ENCODE data around the gene CAMK2G.

CAMK2G gene

DNA sequence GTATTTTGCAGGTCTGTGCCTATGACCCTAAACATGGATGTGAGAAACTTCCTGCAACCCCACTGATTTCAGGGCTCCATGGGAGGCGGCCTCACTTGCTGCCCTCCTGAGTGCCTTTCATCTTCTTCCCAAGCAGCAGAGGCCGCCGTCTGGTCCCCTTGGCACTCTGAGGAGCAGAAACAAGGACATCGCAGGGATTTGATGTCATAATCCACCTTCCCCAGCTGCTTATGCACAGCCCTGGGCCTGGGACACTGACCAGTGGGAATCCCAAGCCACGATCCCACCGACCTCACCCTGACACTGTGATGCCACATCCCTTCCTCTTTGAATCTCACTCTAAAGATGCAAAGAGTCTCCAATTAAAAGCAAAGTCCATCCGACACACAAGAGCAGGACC is 7.7 kb downstream of the CAMK2G start:
- DNase-seq (ENCODE audit: low spot score) = no peak
- TF ChIP-seq, protein P1, sequence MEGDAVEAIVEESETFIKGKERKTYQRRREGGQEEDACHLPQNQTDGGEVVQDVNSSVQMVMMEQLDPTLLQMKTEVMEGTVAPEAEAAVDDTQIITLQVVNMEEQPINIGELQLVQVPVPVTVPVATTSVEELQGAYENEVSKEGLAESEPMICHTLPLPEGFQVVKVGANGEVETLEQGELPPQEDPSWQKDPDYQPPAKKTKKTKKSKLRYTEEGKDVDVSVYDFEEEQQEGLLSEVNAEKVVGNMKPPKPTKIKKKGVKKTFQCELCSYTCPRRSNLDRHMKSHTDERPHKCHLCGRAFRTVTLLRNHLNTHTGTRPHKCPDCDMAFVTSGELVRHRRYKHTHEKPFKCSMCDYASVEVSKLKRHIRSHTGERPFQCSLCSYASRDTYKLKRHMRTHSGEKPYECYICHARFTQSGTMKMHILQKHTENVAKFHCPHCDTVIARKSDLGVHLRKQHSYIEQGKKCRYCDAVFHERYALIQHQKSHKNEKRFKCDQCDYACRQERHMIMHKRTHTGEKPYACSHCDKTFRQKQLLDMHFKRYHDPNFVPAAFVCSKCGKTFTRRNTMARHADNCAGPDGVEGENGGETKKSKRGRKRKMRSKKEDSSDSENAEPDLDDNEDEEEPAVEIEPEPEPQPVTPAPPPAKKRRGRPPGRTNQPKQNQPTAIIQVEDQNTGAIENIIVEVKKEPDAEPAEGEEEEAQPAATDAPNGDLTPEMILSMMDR (IDR thresholded peaks at IDR 0.05) = no peak
- peak overlapping the region; percentile 60 to 82 for H3K27ac ChIP-seq
- H3K4me3 ChIP-seq = peak overlapping the region; percentile 54

DNA sequence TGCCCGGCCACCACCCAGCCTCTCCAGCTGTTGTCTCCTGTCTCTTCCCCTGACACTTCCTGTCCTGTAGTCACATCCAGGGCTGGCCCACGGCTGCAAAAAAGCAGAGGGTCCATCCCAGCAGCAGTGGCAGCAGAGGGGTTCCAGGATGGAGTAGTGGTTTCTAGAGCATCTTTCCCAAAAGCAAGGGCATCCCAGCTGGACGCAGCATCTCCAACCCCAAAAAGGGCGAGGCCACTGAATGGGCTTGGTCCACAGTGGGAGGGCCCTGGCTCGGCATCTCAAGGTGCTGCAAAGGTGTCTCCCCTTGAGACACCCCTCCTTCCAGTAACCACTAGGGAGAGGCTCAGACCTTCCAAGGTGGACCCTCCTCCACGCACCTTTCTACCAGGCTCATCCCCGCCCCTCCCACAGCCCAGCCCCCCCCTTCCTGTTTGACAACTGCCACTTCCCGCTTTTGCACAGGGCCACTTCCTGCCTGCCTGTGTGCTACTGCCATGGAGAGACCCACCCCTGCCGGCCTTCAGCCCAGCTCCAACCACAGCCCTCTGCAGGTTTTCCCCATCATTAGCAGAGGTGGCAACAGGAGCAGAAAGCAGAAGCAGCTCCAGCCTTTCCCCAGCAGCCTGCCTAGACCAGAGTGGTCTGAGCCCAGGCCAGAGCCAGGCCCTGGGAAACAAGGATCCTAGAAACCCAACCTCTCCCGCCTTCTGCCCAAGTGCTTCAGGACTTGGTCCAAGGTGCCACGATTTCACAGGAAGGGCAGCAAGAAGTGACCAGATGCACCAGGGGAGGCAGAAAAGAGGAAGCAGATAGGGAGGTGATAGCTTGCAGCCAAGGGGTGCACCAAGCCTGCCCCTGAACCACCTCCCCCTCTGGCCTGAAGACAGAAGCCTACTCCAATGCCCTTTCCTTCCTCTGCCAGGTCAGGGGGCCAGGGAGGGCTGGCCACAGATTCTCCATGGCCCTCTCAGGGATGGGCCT is 8.6 kb downstream of the CAMK2G start:
- TF ChIP-seq, protein P1 (IDR thresholded peaks at IDR 0.05) = no peak
- no peak for DNase-seq (ENCODE audit: low spot score)
- Histone ChIP-seq H3K4me3 (peak overlapping the region; percentile 40), H3K27ac (peak overlapping the region; percentile 60 to 82)

DNA sequence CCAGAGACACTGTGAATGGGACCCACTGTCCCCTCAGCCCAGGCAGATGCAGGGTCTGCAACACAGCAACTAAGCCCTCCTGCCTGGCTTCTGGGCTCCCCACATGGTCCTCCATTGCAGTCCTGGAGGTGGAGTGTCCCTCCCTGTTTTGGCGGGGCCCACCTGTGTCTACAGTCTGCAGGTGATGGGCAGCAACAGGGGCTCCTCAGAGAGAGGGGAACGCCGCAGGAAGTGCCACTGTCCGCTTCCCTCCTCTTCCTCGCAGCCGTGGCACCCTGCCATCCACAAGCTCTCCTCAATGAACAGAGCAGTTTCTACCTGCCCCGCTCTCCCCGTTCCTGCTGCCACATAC is 9.3 kb downstream of the CAMK2G start:
- TF ChIP-seq, protein P1 (IDR thresholded peaks at IDR 0.05) = no peak
- DNase-seq (ENCODE audit: low spot score) = no peak
- Histone ChIP-seq H3K27ac (peak overlapping the region in 1 of 2 donors; percentile 82), H3K4me3 (peak overlapping the region; percentile 40)

DNA sequence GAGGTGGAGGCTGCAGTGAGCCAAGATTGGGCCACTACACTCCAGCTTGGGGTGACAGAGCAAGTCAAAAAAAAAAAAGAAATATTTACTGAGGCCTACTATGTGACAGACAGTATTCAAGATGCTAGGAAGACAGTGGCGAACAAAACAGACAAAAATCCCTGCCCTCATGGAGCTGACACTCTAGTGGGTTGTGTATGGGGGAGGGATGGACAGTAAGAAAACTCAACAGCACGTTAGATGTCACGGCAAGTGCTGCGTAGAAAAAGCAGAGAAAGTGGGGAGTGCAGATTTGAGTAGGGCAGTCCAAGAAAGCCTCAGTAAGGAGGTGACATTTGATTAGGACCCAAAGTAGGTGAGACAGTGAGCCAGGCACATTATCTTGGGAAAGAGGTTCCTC is 10.1 kb downstream of the CAMK2G start:
- Histone ChIP-seq H3K4me3 (no peak overlapping the region), H3K27ac (no peak overlapping the region)
- TF ChIP-seq, protein P1 (IDR thresholded peaks at IDR 0.05) = no peak
- no peak for DNase-seq (ENCODE audit: low spot score)

DNA sequence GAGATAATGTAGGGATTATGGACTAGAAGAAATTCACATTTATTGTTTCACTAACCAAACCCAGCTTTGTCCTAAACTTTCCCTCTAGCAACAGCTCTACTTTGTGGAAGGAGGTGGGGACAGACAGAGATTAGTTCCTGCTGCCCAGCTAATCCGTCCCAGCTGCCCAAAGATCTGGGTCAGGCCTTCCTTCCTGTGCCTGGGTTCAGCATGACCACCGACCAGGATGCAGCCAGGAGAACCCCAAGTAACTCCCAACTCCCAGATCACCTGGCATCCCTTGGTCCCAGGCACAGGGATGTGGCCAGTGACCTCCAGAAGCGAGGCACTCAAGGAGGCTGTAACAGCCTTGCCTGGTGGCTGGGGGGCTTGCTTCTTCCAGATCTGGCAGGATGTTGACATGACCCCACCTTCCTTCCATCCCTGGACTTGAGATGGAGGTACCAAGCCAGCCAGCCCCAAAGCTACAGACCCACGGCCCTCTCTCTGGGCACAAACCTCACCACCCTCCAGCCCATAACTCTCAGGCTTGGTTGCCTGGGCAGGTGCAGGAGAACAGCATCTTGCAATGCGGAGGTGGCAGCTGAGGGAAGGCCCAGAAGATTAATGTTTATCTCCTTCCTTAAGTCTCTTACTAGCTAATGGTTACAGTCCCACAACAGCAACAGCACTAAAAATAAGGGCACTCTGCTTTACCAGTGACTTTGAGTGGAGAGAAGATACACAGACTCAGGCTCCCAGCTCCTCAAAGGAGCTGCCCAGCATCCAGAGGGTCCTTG is 11.1 kb downstream of the CAMK2G start:
- no peak for DNase-seq (ENCODE audit: low spot score)
- Histone ChIP-seq H3K27ac (peak overlapping the region; percentile 10 to 58), H3K4me3 (no peak overlapping the region)
- TF ChIP-seq, protein P1 (IDR thresholded peaks at IDR 0.05) = no peak

DNA sequence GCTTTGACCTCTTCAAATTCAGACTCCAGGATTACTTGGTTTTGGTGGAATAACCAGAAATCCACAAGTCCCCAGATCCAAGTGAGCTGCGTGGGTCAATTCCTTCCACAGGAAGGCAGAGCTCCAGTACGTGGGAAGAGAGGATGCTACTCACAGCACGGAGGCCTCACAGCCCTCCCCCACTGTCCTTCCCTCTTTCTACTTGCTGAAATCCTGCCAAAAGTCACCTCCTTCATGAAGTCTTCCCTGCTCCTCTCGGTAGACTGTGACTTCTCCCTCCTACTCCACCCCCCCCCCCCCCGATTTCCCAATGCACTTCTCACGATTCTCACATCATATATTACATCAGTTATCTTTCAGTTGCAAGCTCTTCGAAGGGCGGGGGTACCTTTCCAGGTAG is 12.3 kb downstream of the CAMK2G start:
- TF ChIP-seq, protein P1 (IDR thresholded peaks at IDR 0.05) = no peak
- no peak for DNase-seq (ENCODE audit: low spot score)
- Histone ChIP-seq H3K27ac (peak overlapping the region; percentile 11 to 87), H3K4me3 (no peak overlapping the region)

Measured in coronary artery (tissue), 2 donors.